ENCODE results near the gene PTPRN2. TPM values are rescaled to one million over a fixed set of nuclear protein-coding genes. Genes with fewer than 3 reads are reported as not detected.
"Not testable (repeated sequence)": the region's sequence is repeated elsewhere in the genome, so short reads cannot be mapped to it uniquely, and the experiment has no call there.

PTPRN2 gene
- total RNA-seq, 1 donor from 2014 or later, result 11.4 TPM

GRCh38 chr7:158348446-158348845 is 239.2 kb downstream of the PTPRN2 start:
- no peak for TF ChIP-seq CTCF (IDR thresholded peaks at IDR 0.05; ENCODE audit: unreplicated experiment)
- Mint-ChIP-seq H3K36me3 (ENCODE audit: insufficient read depth) (no peaks in the 10 kb centered on the region), H3K9me3 (ENCODE audit: low read depth) (no peaks in the 10 kb centered on the region), H3K4me1 (ENCODE audit: low read depth) (peaks cover 1% of the 10 kb centered on the region), H3K27me3 (peaks cover 44% of the 10 kb centered on the region), H3K27ac (no peak overlapping the region), H3K4me3 (ENCODE audit: low read depth) (no peak overlapping the region)
- DNase-seq (ENCODE audit: low spot score, unreplicated experiment), result no peak

- DNase-seq (ENCODE audit: low spot score, unreplicated experiment); H3K27ac Mint-ChIP-seq; H3K4me1 Mint-ChIP-seq (ENCODE audit: low read depth); H3K4me3 Mint-ChIP-seq (ENCODE audit: low read depth); H3K36me3 Mint-ChIP-seq (ENCODE audit: insufficient read depth); H3K9me3 Mint-ChIP-seq (ENCODE audit: low read depth): not testable (repeated sequence)
- peaks cover 40% of the 10 kb centered on the region for H3K27me3 Mint-ChIP-seq
Measured at GRCh38 chr7:158348039-158348438, 239.6 kb downstream of the PTPRN2 start.

- H3K9me3 Mint-ChIP-seq (ENCODE audit: low read depth), result peaks cover 19% of the 10 kb centered on the region
- H3K36me3 Mint-ChIP-seq (ENCODE audit: insufficient read depth), result peaks cover 6% of the 10 kb centered on the region
- peaks cover 21% of the 10 kb centered on the region for H3K27me3 Mint-ChIP-seq
- DNase-seq (ENCODE audit: low spot score, unreplicated experiment), result no peak
- no peak overlapping the region for H3K4me3 Mint-ChIP-seq (ENCODE audit: low read depth)
- no peak for TF ChIP-seq CTCF (IDR thresholded peaks at IDR 0.05; ENCODE audit: unreplicated experiment)
- no peaks in the 10 kb centered on the region for H3K4me1 Mint-ChIP-seq (ENCODE audit: low read depth)
- H3K27ac Mint-ChIP-seq, result no peak overlapping the region
Measured at GRCh38 chr7:158345731-158346130, 241.9 kb downstream of the PTPRN2 start.

GRCh38 chr7:158344706-158345300 is 242.8 kb downstream of the PTPRN2 start:
- H3K4me3 Mint-ChIP-seq (ENCODE audit: low read depth), result no peak overlapping the region
- no peak for DNase-seq (ENCODE audit: low spot score, unreplicated experiment)
- H3K4me1 Mint-ChIP-seq (ENCODE audit: low read depth), result no peaks in the 10 kb centered on the region
- H3K27ac Mint-ChIP-seq, result no peak overlapping the region
- peaks cover 9% of the 10 kb centered on the region for H3K36me3 Mint-ChIP-seq (ENCODE audit: insufficient read depth)
- TF ChIP-seq CTCF (IDR thresholded peaks at IDR 0.05; ENCODE audit: unreplicated experiment), result no peak
- H3K27me3 Mint-ChIP-seq, result peaks cover 12% of the 10 kb centered on the region
- H3K9me3 Mint-ChIP-seq (ENCODE audit: low read depth), result peaks cover 28% of the 10 kb centered on the region

GRCh38 chr7:158343936-158344455 is 243.6 kb downstream of the PTPRN2 start:
- TF ChIP-seq CTCF (IDR thresholded peaks at IDR 0.05; ENCODE audit: unreplicated experiment), result no peak
- peaks cover 9% of the 10 kb centered on the region for H3K36me3 Mint-ChIP-seq (ENCODE audit: insufficient read depth)
- no peak overlapping the region for H3K4me3 Mint-ChIP-seq (ENCODE audit: low read depth)
- DNase-seq (ENCODE audit: low spot score, unreplicated experiment), result no peak
- H3K9me3 Mint-ChIP-seq (ENCODE audit: low read depth), result peaks cover 28% of the 10 kb centered on the region
- peaks cover 11% of the 10 kb centered on the region for H3K27me3 Mint-ChIP-seq
- H3K4me1 Mint-ChIP-seq (ENCODE audit: low read depth), result no peaks in the 10 kb centered on the region
- H3K27ac Mint-ChIP-seq, result no peak overlapping the region

GRCh38 chr7:158343526-158343925 is 244.1 kb downstream of the PTPRN2 start:
- Mint-ChIP-seq H3K4me3 (ENCODE audit: low read depth) (no peak overlapping the region), H3K4me1 (ENCODE audit: low read depth) (no peaks in the 10 kb centered on the region), H3K9me3 (ENCODE audit: low read depth) (peaks cover 28% of the 10 kb centered on the region), H3K27ac (no peak overlapping the region), H3K36me3 (ENCODE audit: insufficient read depth) (peaks cover 9% of the 10 kb centered on the region), H3K27me3 (peaks cover 11% of the 10 kb centered on the region)
- DNase-seq (ENCODE audit: low spot score, unreplicated experiment), result no peak
- no peak for TF ChIP-seq CTCF (IDR thresholded peaks at IDR 0.05; ENCODE audit: unreplicated experiment)

- not testable (repeated sequence) for H3K4me3 Mint-ChIP-seq (ENCODE audit: low read depth); H3K27me3 Mint-ChIP-seq; DNase-seq (ENCODE audit: low spot score, unreplicated experiment); H3K4me1 Mint-ChIP-seq (ENCODE audit: low read depth); H3K27ac Mint-ChIP-seq
- H3K9me3 Mint-ChIP-seq (ENCODE audit: low read depth), result peaks cover 42% of the 10 kb centered on the region
- H3K36me3 Mint-ChIP-seq (ENCODE audit: insufficient read depth), result peaks cover 14% of the 10 kb centered on the region
Measured at GRCh38 chr7:158341097-158341496, 246.5 kb downstream of the PTPRN2 start.

- H3K27me3 Mint-ChIP-seq; H3K4me3 Mint-ChIP-seq (ENCODE audit: low read depth); H3K27ac Mint-ChIP-seq; DNase-seq (ENCODE audit: low spot score, unreplicated experiment); H3K4me1 Mint-ChIP-seq (ENCODE audit: low read depth): not testable (repeated sequence)
- H3K9me3 Mint-ChIP-seq (ENCODE audit: low read depth), result peaks cover 54% of the 10 kb centered on the region
- peaks cover 17% of the 10 kb centered on the region for H3K36me3 Mint-ChIP-seq (ENCODE audit: insufficient read depth)
Measured at GRCh38 chr7:158336952-158337351, 250.7 kb downstream of the PTPRN2 start.
